HEK293 (cell line): ENCODE results near the gene RHBDL3.

Experiments used
- TRIM28 ChIP-seq: IDR thresholded peaks from 2 replicates; pipeline ENCODE4 v1.6.1; 2011; ENCODE audit warnings: low read length, control low read depth, borderline replicate concordance
- WT1 ChIP-seq: fragments of 450-650 bp; formaldehyde crosslinking; IDR thresholded peaks from 2 replicates; pipeline ENCODE4 v1.5.1; 2016; ENCODE audit warnings: missing biosample characterization, missing genetic modification characterization
- ZBTB11 ChIP-seq: fragments of 450-650 bp; formaldehyde crosslinking; conservative IDR thresholded peaks from 2 replicates; pipeline ENCODE4 v1.5.1; 2016; ENCODE audit warnings: low read depth, missing biosample characterization, missing genetic modification characterization
- ZNF169 ChIP-seq: fragments of 450-650 bp; formaldehyde crosslinking; IDR thresholded peaks from 2 replicates; pipeline ENCODE4 v1.5.1; 2016; ENCODE audit warnings: missing biosample characterization, missing genetic modification characterization
- ZNF202 ChIP-seq: fragments of 450-650 bp; formaldehyde crosslinking; IDR thresholded peaks from 2 replicates; pipeline ENCODE4 v1.5.1; 2016; ENCODE audit warnings: missing biosample characterization, missing genetic modification characterization, borderline replicate concordance
- ZNF221 ChIP-seq: fragments of 450-650 bp; formaldehyde crosslinking; IDR thresholded peaks from 2 replicates; pipeline ENCODE4 v1.5.1; 2017; ENCODE audit warnings: missing biosample characterization, missing genetic modification characterization, borderline replicate concordance
- ZNF26 ChIP-seq: fragments of 450-650 bp; formaldehyde crosslinking; IDR thresholded peaks from 2 replicates; pipeline ENCODE4 v1.5.1; 2016; ENCODE audit warnings: missing biosample characterization, missing genetic modification characterization
- ZNF292 ChIP-seq: fragments of 450-650 bp; formaldehyde crosslinking; IDR thresholded peaks from 2 replicates; pipeline ENCODE4 v1.5.1; 2016; ENCODE audit warnings: low read depth, missing biosample characterization, missing genetic modification characterization, borderline replicate concordance
- ZNF423 ChIP-seq: fragments of 450-650 bp; formaldehyde crosslinking; IDR thresholded peaks from 2 replicates; pipeline ENCODE4 v1.5.1; 2016; ENCODE audit warnings: missing biosample characterization, missing genetic modification characterization
- ZNF48 ChIP-seq: fragments of 450-650 bp; formaldehyde crosslinking; IDR thresholded peaks from 2 replicates; pipeline ENCODE4 v1.5.1; 2016; ENCODE audit warnings: missing biosample characterization, missing genetic modification characterization
- ZNF488 ChIP-seq: fragments of 450-650 bp; formaldehyde crosslinking; IDR thresholded peaks from 2 replicates; pipeline ENCODE4 v1.5.1; 2016; ENCODE audit warnings: missing biosample characterization, missing genetic modification characterization
- ZNF510 ChIP-seq: fragments of 450-650 bp; formaldehyde crosslinking; IDR thresholded peaks from 2 replicates; pipeline ENCODE4 v1.5.1; 2018; ENCODE audit warnings: mild to moderate bottlenecking, missing genetic modification characterization, missing biosample characterization; ENCODE audit not compliant: insufficient replicate concordance
- ZNF518A ChIP-seq: fragments of 450-650 bp; formaldehyde crosslinking; conservative IDR thresholded peaks from 2 replicates; pipeline ENCODE4 v1.5.1; 2016; ENCODE audit warnings: low read depth, missing biosample characterization, missing genetic modification characterization
- ZNF549 ChIP-seq: fragments of 450-650 bp; IDR thresholded peaks from 2 replicates; pipeline ENCODE4 v1.5.1; 2018; ENCODE audit warnings: missing biosample characterization, missing genetic modification characterization, mild to moderate bottlenecking, inconsistent platforms, moderate library complexity
- ZNF707 ChIP-seq: fragments of 450-650 bp; formaldehyde crosslinking; IDR thresholded peaks from 2 replicates; pipeline ENCODE4 v1.5.1; 2016; ENCODE audit warnings: missing biosample characterization, missing genetic modification characterization
- ZSCAN23 ChIP-seq: fragments of 450-650 bp; formaldehyde crosslinking; IDR thresholded peaks from 2 replicates; pipeline ENCODE4 v1.5.1; 2016; ENCODE audit warnings: missing biosample characterization, missing genetic modification characterization
- ZXDB ChIP-seq: fragments of 450-650 bp; formaldehyde crosslinking; IDR thresholded peaks from 2 replicates; pipeline ENCODE4 v1.5.1; 2016; ENCODE audit warnings: missing biosample characterization, missing genetic modification characterization
- TF ChIP-seq, protein P1 (sequence below): fragments of 450-650 bp; formaldehyde crosslinking; IDR thresholded peaks from 2 replicates; pipeline ENCODE4 v1.5.1; 2016; ENCODE audit warnings: missing biosample characterization, missing genetic modification characterization
- TF ChIP-seq, protein P2 (sequence below): fragments of 450-650 bp; formaldehyde crosslinking; IDR thresholded peaks from 2 replicates; pipeline ENCODE4 v1.5.1; 2016; ENCODE audit warnings: missing biosample characterization, missing genetic modification characterization
- TF ChIP-seq, protein P3 (sequence below): fragments of 450-650 bp; formaldehyde crosslinking; IDR thresholded peaks from 2 replicates; pipeline ENCODE4 v1.5.1; 2016; ENCODE audit warnings: missing biosample characterization, missing genetic modification characterization

The RHBDL3 gene

GRCh38 chr17:32266389-32267301 is 1.0 kb downstream of the RHBDL3 start (continued):
- TF ChIP-seq, protein P1, sequence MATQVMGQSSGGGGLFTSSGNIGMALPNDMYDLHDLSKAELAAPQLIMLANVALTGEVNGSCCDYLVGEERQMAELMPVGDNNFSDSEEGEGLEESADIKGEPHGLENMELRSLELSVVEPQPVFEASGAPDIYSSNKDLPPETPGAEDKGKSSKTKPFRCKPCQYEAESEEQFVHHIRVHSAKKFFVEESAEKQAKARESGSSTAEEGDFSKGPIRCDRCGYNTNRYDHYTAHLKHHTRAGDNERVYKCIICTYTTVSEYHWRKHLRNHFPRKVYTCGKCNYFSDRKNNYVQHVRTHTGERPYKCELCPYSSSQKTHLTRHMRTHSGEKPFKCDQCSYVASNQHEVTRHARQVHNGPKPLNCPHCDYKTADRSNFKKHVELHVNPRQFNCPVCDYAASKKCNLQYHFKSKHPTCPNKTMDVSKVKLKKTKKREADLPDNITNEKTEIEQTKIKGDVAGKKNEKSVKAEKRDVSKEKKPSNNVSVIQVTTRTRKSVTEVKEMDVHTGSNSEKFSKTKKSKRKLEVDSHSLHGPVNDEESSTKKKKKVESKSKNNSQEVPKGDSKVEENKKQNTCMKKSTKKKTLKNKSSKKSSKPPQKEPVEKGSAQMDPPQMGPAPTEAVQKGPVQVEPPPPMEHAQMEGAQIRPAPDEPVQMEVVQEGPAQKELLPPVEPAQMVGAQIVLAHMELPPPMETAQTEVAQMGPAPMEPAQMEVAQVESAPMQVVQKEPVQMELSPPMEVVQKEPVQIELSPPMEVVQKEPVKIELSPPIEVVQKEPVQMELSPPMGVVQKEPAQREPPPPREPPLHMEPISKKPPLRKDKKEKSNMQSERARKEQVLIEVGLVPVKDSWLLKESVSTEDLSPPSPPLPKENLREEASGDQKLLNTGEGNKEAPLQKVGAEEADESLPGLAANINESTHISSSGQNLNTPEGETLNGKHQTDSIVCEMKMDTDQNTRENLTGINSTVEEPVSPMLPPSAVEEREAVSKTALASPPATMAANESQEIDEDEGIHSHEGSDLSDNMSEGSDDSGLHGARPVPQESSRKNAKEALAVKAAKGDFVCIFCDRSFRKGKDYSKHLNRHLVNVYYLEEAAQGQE (tag by site-specific recombination) = no peak
- TF ChIP-seq TRIM28 (no peak), ZNF510 (tag by site-specific recombination) (no peak), ZNF48 (tag by site-specific recombination) (no peak), ZNF169 (tag by site-specific recombination) (no peak), ZNF707 (tag by site-specific recombination) (no peak), ZNF26 (no peak), ZNF549 (tag by site-specific recombination) (no peak), ZNF292 (tag by site-specific recombination) (no peak), ZNF202 (tag by site-specific recombination) (no peak), ZNF423 (tag by site-specific recombination) (no peak), ZSCAN23 (no peak), ZNF488 (tag by site-specific recombination) (no peak), ZNF518A (tag by site-specific recombination) (no peak), ZBTB11 (tag by site-specific recombination) (no peak; the same call in 1 of the 2 replicates), ZXDB (tag by site-specific recombination) (no peak), WT1 (tag by site-specific recombination) (no peak), ZNF221 (no peak)
- TF ChIP-seq, protein P2, sequence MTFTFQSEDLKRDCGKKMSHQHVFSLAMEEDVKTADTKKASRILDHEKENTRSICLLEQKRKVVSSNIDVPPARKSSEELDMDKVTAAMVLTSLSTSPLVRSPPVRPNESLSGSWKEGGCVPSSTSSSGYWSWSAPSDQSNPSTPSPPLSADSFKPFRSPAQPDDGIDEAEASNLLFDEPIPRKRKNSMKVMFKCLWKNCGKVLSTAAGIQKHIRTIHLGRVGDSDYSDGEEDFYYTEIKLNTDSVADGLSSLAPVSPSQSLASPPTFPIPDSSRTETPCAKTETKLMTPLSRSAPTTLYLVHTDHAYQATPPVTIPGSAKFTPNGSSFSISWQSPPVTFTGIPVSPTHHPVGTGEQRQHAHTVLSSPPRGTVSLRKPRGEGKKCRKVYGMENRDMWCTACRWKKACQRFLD = no peak
- TF ChIP-seq, protein P3, sequence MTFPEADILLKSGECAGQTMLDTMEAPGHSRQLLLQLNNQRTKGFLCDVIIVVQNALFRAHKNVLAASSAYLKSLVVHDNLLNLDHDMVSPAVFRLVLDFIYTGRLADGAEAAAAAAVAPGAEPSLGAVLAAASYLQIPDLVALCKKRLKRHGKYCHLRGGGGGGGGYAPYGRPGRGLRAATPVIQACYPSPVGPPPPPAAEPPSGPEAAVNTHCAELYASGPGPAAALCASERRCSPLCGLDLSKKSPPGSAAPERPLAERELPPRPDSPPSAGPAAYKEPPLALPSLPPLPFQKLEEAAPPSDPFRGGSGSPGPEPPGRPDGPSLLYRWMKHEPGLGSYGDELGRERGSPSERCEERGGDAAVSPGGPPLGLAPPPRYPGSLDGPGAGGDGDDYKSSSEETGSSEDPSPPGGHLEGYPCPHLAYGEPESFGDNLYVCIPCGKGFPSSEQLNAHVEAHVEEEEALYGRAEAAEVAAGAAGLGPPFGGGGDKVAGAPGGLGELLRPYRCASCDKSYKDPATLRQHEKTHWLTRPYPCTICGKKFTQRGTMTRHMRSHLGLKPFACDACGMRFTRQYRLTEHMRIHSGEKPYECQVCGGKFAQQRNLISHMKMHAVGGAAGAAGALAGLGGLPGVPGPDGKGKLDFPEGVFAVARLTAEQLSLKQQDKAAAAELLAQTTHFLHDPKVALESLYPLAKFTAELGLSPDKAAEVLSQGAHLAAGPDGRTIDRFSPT (tag by site-specific recombination) = no peak; the same call in 1 of the 2 replicates
